Measurements from ENCODE around the gene EFHC2. TPM values are rescaled to one million over a fixed set of nuclear protein-coding genes. Genes with fewer than 3 reads are reported as not detected.
A peak's percentile ranks its signal among the peaks of the same experiment; 100 is the strongest.

Gene EFHC2
- total and polyA plus RNA-seq, 2 donors (not counting 1 experiment from before 2014, with no cell fraction given), result 1.1 to 2.6 TPM

GRCh38 chrX:44384688-44385338 is 41.3 kb upstream of the EFHC2 start:
- Histone ChIP-seq H3K9me3 (ENCODE audit: control insufficient read depth, insufficient read depth, low read depth, low read length) (no peaks in the 10 kb centered on the region), H3K79me2 (ENCODE audit: control insufficient read depth, insufficient read depth, low read length) (no peaks in the 10 kb centered on the region)

GRCh38 chrX:44382871-44383270 is 39.4 kb upstream of the EFHC2 start:
- Histone ChIP-seq H3K36me3 (ENCODE audit: control insufficient read depth, insufficient read depth, low read length) (no peaks in the 10 kb centered on the region), H3K9ac (ENCODE audit: insufficient read depth, low read length) (no peak overlapping the region), H3K79me2 (ENCODE audit: control insufficient read depth, insufficient read depth, low read length) (no peaks in the 10 kb centered on the region)

More at GRCh38 chrX:44384688-44385338, 41.3 kb upstream of the EFHC2 start:
- Histone ChIP-seq H3K4me2 (ENCODE audit: extremely low read depth, insufficient read depth, low read length) (no peak overlapping the region), H3K9ac (ENCODE audit: insufficient read depth, low read length) (no peak overlapping the region), H3K4me1 (ENCODE audit: control insufficient read depth, extremely low read depth, insufficient read depth, low read length) (no peaks in the 10 kb centered on the region), H4K20me1 (ENCODE audit: control insufficient read depth, extremely low read depth, insufficient read depth, low read length) (no peaks in the 10 kb centered on the region), H3K27me3 (ENCODE audit: control insufficient read depth, insufficient read depth, low read length) (no peaks in the 10 kb centered on the region), H3K4me3 (replicated peaks in 1 of 4; ENCODE audit: control extremely low read depth in 1 of 4, insufficient read depth in 1 of 4, low read depth in 3 of 4, low read length in 4 of 4) (no peak overlapping the region), H3K36me3 (ENCODE audit: control insufficient read depth, insufficient read depth, low read length) (no peaks in the 10 kb centered on the region), H2AFZ (ENCODE audit: low read length) (no peak overlapping the region), H3K27ac (ENCODE audit: insufficient read depth, low read length) (no peak overlapping the region)
- DNase-seq (ENCODE audit: low read depth in 2 of 2), result no peak
- TF ChIP-seq CTCF (conservative IDR thresholded peaks at IDR 0.05 in 1 of 2, IDR thresholded peaks at IDR 0.05 in 1 of 2; ENCODE audit: low read depth in 1 of 2, low read length in 2 of 2), result no peak
- no peak for TF ChIP-seq EZH2 (IDR thresholded peaks at IDR 0.05; ENCODE audit: low read length, missing control alignments)

GRCh38 chrX:44352758-44353157 is 9.3 kb upstream of the EFHC2 start:
- Histone ChIP-seq H3K79me2 (ENCODE audit: control insufficient read depth, insufficient read depth, low read length) (no peaks in the 10 kb centered on the region), H4K20me1 (ENCODE audit: control insufficient read depth, extremely low read depth, insufficient read depth, low read length) (no peaks in the 10 kb centered on the region), H3K36me3 (ENCODE audit: control insufficient read depth, insufficient read depth, low read length) (no peaks in the 10 kb centered on the region), H3K4me2 (ENCODE audit: extremely low read depth, insufficient read depth, low read length) (no peak overlapping the region), H3K4me1 (ENCODE audit: control insufficient read depth, extremely low read depth, insufficient read depth, low read length) (no peaks in the 10 kb centered on the region), H2AFZ (ENCODE audit: low read length) (no peak overlapping the region), H3K9me3 (ENCODE audit: control insufficient read depth, insufficient read depth, low read depth, low read length) (no peaks in the 10 kb centered on the region), H3K9ac (ENCODE audit: insufficient read depth, low read length) (no peak overlapping the region), H3K27me3 (ENCODE audit: control insufficient read depth, insufficient read depth, low read length) (no peaks in the 10 kb centered on the region), H3K4me3 (replicated peaks in 1 of 4; ENCODE audit: control extremely low read depth in 1 of 4, insufficient read depth in 1 of 4, low read depth in 3 of 4, low read length in 4 of 4) (no peak overlapping the region), H3K27ac (ENCODE audit: insufficient read depth, low read length) (no peak overlapping the region)
- no peak for DNase-seq (ENCODE audit: low read depth in 2 of 2)
- no peak for TF ChIP-seq EZH2 (IDR thresholded peaks at IDR 0.05; ENCODE audit: low read length, missing control alignments)
- no peak for TF ChIP-seq CTCF (conservative IDR thresholded peaks at IDR 0.05 in 1 of 2, IDR thresholded peaks at IDR 0.05 in 1 of 2; ENCODE audit: low read depth in 1 of 2, low read length in 2 of 2)

More at GRCh38 chrX:44382871-44383270, 39.4 kb upstream of the EFHC2 start:
- peak; percentile 10 to 57 for DNase-seq (ENCODE audit: low read depth in 2 of 2)
- no peak overlapping the region for H3K4me2 ChIP-seq (ENCODE audit: extremely low read depth, insufficient read depth, low read length)
- no peak overlapping the region for H2AFZ ChIP-seq (ENCODE audit: low read length)
- no peak overlapping the region for H3K27ac ChIP-seq (ENCODE audit: insufficient read depth, low read length)
- H3K4me3 ChIP-seq (replicated peaks in 1 of 4; ENCODE audit: control extremely low read depth in 1 of 4, insufficient read depth in 1 of 4, low read depth in 3 of 4, low read length in 4 of 4), result no peak overlapping the region
- H3K4me1 ChIP-seq (ENCODE audit: control insufficient read depth, extremely low read depth, insufficient read depth, low read length), result no peaks in the 10 kb centered on the region
- no peaks in the 10 kb centered on the region for H4K20me1 ChIP-seq (ENCODE audit: control insufficient read depth, extremely low read depth, insufficient read depth, low read length)
- H3K27me3 ChIP-seq (ENCODE audit: control insufficient read depth, insufficient read depth, low read length), result no peaks in the 10 kb centered on the region
- H3K9me3 ChIP-seq (ENCODE audit: control insufficient read depth, insufficient read depth, low read depth, low read length), result no peaks in the 10 kb centered on the region
- TF ChIP-seq CTCF (conservative IDR thresholded peaks at IDR 0.05 in 1 of 2, IDR thresholded peaks at IDR 0.05 in 1 of 2; ENCODE audit: low read depth in 1 of 2, low read length in 2 of 2), result no peak
- TF ChIP-seq EZH2 (IDR thresholded peaks at IDR 0.05; ENCODE audit: low read length, missing control alignments), result no peak
